Fibroblast of skin of back (primary cell): ENCODE measurements around the gene MYH11.
"Not testable (repeated sequence)": the region's sequence is repeated elsewhere in the genome, so short reads cannot be mapped to it uniquely, and the experiment has no call there.

Experiments
- DNase-seq: peaks from one replicate; pipeline ENCODE4 v3.0.0-alpha.2; 2013

Gene MYH11

DNA sequence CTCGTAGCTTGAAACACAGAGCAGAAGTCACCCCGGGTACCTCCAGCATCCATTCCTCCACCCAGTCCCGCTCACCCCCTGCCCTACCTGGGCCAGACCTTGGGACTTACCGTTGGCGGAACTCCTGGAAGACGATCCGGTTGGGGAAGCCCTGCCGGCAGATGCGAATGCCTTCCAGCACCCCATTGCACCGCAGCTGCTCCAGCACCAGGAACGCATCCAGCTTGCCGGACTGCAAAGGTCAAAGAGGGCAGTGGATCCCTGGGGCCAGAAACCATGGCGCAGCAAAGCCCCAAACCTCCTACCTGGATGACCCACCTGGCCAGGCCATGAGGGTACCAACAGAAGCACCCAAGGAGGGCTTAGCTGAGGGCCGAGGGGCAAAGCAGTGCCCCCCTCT is 108.9 kb downstream of the MYH11 start:
- DNase-seq = no peak

GRCh38 chr16:15746332-15746731 is 110.5 kb downstream of the MYH11 start:
- DNase-seq = no peak

DNA sequence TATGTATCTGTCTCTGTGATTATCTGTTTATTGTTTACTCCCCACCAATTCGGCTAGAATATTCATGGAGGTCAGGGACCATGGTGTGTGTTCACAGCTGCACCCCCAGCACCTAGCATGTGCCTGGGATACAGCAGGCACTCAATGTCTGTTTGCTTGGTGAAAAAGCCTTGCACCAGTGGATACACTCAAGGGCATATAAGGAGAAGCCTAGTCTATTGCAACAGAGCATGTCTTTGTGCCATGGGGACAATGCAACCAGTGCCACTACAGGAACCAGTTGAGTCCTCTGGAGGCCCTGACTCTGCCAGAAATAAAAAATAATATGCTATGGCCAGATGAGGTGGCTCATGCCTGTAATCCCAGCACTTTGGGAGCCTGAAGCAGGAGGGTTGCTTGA is 113.2 kb downstream of the MYH11 start:
- DNase-seq = no peak

DNA sequence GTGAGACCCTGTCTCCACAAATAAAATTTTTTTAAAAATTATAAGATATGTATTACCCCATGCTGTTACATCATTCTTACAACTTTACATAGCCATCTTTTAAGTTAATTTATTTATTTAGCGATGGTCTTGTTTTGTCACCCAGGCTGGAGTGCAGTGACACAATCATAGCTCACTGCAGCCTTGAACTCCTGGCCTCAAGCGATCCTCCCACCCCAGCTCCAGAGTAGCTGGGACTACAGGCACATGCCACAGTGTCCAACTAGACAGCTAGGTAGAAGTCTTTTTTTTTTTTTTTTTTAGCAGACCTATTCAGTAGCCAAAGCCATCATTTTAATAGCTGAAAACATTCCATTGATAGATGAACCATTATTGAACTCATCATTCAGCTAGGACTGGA is 114.1 kb downstream of the MYH11 start:
- DNase-seq = no peak

- DNase-seq = no peak
These were observed 115.5 kb downstream of the MYH11 start for GRCh38 chr16:15741207-15741871.

DNA sequence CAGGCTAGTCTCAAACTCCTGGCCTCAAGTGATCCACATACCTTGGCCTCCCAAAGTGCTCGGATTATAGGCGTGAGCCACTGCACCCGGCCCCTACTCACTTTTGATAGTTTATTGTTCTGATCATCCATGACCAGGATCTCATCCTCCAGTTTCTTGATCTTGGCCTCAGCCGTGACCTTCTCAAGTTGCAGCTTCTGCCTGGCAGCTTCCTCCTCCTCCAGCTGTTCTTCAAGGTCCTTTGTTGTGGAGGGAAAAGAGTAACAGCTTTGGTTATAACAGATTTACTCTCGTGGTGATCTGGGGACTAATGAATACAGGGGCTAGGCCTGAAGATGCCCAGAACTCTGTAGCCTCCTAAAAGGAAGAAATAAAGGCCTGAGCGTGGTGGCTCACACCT is 116.9 kb downstream of the MYH11 start:
- DNase-seq = no peak

- no peak for DNase-seq
These were observed 117.4 kb downstream of the MYH11 start for GRCh38 chr16:15739464-15739863.

- no peak for DNase-seq
These were observed 119.6 kb downstream of the MYH11 start for GRCh38 chr16:15737140-15737644.

- DNase-seq = no peak
These were observed 120.3 kb downstream of the MYH11 start for GRCh38 chr16:15736529-15736928.

GRCh38 chr16:15735610-15736009 is 121.2 kb downstream of the MYH11 start:
- no peak for DNase-seq

GRCh38 chr16:15732416-15732815 is 124.4 kb downstream of the MYH11 start:
- peak; percentile 13 for DNase-seq

- no peak for DNase-seq
These were observed 127.7 kb downstream of the MYH11 start for GRCh38 chr16:15729152-15729551.

GRCh38 chr16:15727697-15728096 is 129.1 kb downstream of the MYH11 start:
- DNase-seq = not testable (repeated sequence)

DNA sequence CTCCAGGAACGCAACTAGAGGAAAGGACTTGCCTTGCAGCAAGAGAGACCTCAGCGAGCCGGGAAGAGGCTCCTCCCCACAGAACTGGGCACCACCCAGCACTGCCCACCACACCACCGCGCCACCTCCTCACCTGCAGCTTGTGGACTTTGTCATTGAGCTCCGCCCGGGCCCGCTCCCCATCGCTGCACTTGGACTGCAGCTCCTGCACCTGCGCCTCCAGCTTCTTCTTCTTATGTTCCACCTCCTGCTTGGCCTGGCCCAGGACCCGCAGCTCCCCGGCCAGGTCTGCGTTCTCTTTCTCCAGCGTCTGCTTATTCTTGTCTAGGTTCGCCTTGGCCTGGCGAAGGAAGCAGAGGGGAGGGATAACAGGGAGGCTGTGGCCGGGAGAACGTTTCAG is 130.1 kb downstream of the MYH11 start:
- no peak for DNase-seq

GRCh38 chr16:15725641-15726240 is 131.1 kb downstream of the MYH11 start:
- no peak for DNase-seq

DNA sequence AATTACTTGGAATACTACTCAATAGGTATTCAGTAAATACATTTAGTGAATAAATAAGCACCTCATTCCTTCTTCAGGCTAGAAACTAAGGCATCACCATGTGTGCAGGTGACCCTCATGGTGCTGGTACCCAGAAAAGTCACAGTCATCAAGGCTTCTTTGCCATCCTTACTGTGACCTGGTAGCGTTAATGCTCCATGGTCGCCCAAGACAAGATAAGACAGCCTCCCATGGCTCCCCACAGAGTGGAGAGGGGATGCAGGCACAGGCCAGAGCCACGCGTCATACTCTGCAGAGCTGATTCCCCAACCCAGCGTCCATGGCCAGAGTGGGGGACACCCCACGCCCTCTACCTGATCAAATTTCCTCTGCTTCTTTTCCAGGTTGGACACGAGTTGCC is 133.0 kb downstream of the MYH11 start:
- no peak for DNase-seq

DNA sequence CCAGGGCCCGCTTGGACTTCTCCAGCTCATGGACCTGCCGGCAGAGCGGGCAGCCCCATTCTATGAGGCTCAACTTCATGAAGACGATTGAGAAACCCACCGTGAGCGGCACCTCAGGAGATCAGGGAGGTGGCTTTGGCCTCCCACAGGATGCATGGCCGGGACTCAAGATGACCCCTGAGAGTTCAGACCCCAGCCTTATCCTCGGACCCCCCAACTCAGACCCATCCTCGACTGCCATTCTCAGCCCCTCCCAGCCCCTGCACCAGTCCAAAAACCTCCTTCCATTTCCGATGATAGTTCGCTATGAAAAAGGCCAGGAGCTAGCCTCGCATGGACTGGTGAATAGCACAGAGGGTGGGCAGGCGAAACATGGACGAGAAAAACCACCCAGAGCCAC is 135.8 kb downstream of the MYH11 start:
- DNase-seq = no peak

GRCh38 chr16:15716694-15717447 is 140.0 kb downstream of the MYH11 start:
- no peak for DNase-seq

GRCh38 chr16:15715221-15715620 is 141.6 kb downstream of the MYH11 start:
- no peak for DNase-seq

DNA sequence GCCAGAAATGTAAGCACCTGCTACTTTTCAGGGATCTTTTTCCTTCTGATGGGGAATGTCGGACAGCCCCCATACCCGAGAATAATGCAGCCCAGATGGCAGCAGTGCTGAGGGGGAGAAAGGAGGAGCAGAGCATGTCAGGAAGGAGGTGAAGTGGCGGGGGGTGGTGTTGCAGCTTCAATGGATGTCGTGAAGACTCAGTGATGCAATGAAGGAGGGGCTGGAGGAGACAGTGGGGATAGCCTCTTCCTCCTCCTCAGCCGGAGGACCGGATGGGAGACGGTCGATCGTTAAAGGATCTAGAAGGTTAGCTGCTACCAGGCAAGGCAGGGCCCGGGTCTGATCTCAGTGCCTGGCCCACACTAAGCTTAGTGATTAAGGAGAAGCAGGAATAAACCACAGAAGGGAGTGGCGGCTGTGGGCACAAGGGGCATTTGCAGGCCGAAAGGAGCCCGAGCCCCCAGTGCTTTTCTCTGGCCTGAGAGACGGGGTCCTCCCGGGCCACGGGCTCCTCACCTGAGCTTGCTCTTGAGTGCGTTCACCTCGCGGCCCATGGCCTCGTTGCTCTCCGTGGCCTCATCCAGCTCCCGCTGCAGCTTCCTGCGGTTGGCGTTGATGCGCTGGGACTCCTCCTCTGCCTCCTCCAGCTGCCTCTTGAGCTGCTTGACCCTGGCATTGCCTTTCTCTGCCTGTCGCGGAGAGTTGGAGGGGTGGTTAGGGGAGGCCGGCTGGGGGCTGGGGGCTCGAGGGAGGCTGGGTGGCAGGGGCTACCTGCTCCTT is 142.2 kb downstream of the MYH11 start:
- no peak for DNase-seq

DNA sequence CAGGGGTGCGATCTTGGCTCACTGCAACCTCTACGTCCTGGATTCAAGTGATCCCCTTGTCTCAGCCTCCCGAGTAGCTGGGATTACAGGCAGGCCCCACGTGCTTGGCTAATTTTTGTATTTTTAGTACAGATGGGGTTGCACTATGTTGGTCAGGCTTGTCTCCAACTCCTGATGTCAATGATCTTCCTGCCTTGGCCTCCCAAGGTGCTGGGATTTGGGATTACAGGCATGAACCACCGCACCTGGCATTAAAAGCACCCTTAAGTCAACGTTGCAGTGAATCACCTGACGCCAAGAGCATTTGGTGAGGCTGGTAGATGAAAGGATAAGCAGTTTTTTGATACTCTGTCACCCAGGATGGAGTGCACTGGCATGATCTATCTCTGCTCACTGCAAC is 147.8 kb downstream of the MYH11 start:
- no peak for DNase-seq

DNA sequence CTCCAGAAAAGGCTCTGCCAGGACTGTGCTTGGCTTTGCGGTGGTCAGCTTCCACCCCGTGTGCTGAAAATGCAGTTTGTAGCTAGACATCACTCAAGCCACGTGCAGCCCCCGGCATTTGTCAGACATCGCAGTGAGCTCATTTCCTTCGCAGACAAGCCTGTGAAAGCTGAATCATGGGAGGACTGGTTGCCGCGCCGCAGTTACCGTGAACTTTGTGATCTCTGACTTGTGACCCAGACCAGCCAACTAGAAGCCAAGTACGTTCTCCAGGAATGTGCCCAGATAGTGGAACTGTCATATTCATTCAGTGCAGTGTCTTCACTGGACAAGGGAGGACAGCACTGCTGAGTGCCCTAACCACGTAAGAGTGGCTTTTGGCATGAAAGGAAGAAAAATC is 148.7 kb downstream of the MYH11 start:
- no peak for DNase-seq

- DNase-seq = no peak
These were observed 149.5 kb downstream of the MYH11 start for GRCh38 chr16:15707332-15707731.
